ENCODE results near the gene HDLBP.
A peak's percentile ranks its signal among the peaks of the same experiment; 100 is the strongest.
"Not testable (repeated sequence)": the region's sequence is repeated elsewhere in the genome, so short reads cannot be mapped to it uniquely, and the experiment has no call there.

The HDLBP gene

GRCh38 chr2:241300000-241300399 lies 15.5 kb downstream of the HDLBP start:
- Mint-ChIP-seq H3K27me3 (ENCODE audit: low read depth, poor library complexity) (no peaks in the 10 kb centered on the region), H3K4me3 (no peak overlapping the region), H3K4me1 (peaks cover 32% of the 10 kb centered on the region), H3K9me3 (peaks cover 5% of the 10 kb centered on the region), H3K36me3 (ENCODE audit: low read depth) (peaks cover 34% of the 10 kb centered on the region), H3K27ac (no peak overlapping the region)
- no peak for DNase-seq
- no peak for TF ChIP-seq CTCF (IDR thresholded peaks at IDR 0.05)

GRCh38 chr2:241298673-241299072 lies 16.8 kb downstream of the HDLBP start:
- Mint-ChIP-seq H3K36me3 (ENCODE audit: low read depth) (peaks cover 35% of the 10 kb centered on the region), H3K27ac (peak overlapping the region; percentile 70), H3K9me3 (peaks cover 5% of the 10 kb centered on the region), H3K27me3 (ENCODE audit: low read depth, poor library complexity) (no peaks in the 10 kb centered on the region), H3K4me1 (peaks cover 19% of the 10 kb centered on the region), H3K4me3 (no peak overlapping the region)
- no peak for DNase-seq
- TF ChIP-seq CTCF (IDR thresholded peaks at IDR 0.05): no peak

GRCh38 chr2:241296767-241297166 lies 18.7 kb downstream of the HDLBP start:
- H3K4me3 Mint-ChIP-seq: no peak overlapping the region
- peaks cover 13% of the 10 kb centered on the region for H3K4me1 Mint-ChIP-seq
- no peak for DNase-seq
- H3K9me3 Mint-ChIP-seq: peaks cover 5% of the 10 kb centered on the region
- H3K27ac Mint-ChIP-seq: no peak overlapping the region
- TF ChIP-seq CTCF (IDR thresholded peaks at IDR 0.05): no peak
- peaks cover 35% of the 10 kb centered on the region for H3K36me3 Mint-ChIP-seq (ENCODE audit: low read depth)
- H3K27me3 Mint-ChIP-seq (ENCODE audit: low read depth, poor library complexity): no peaks in the 10 kb centered on the region

DNA sequence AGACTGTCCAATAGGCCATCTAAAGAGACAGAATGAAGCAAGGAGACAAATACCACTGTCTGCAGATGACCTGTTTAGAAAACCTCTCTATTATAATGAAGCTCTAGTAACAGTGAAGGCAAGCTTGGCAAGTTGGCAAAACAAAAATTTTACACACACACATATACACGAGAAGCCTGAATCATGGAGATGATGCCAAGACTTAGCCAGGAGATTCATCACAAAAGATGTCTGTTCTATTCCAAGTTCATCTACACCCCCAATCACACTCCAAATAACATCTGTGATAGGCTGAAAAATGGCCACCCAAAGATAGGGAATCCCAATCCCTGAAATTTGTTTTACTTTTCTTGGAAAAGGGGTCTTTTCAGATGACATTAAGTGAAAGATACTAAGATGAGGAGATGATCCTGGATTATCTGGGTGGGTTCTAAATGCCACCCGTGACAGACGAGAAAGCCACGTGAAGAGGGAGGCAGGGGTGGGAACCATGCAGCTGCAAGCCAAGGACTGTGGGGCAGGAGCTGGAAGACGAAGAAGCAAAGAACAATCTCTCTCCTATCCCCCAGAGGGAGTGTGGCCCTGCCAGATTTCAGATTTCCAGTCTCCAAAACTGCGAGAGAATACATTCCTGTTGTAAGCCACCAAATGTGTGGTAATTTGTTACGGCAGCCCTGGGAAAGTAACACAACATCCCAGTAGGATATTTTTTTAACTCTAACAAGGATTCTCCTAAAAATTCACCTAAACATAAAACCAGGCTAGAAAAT lies 20.0 kb downstream of the HDLBP start:
- Mint-ChIP-seq H3K4me3 (no peak overlapping the region), H3K27ac (no peak overlapping the region), H3K4me1 (peaks cover 17% of the 10 kb centered on the region), H3K9me3 (peaks cover 5% of the 10 kb centered on the region), H3K27me3 (ENCODE audit: low read depth, poor library complexity) (no peaks in the 10 kb centered on the region), H3K36me3 (ENCODE audit: low read depth) (peaks cover 35% of the 10 kb centered on the region)
- no peak for TF ChIP-seq CTCF (IDR thresholded peaks at IDR 0.05)
- DNase-seq: no peak

DNA sequence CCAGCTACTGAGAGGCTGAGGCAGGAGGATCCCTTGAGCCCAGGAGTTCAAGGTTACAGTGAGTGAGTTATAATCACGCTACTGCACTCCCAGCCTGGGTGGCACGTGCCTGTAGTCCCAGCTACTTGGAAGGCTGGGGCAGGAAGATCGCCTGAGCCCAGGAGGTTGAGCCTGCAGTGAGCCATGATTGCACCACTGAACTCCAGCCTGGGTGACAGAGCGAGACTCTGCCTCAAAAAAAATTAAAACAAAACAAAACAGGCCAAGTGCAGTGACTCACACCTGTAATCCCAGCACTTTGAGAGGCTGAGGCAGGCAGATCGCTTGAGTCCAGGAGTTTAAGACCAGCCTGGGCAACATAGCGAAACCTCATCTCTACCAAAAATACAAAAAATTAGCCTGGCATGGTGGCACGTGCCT lies 22.1 kb downstream of the HDLBP start:
- not testable (repeated sequence) for H3K9me3 Mint-ChIP-seq; H3K27ac Mint-ChIP-seq; H3K4me3 Mint-ChIP-seq; DNase-seq; H3K27me3 Mint-ChIP-seq (ENCODE audit: low read depth, poor library complexity)
- Mint-ChIP-seq H3K4me1 (peaks cover 15% of the 10 kb centered on the region), H3K36me3 (ENCODE audit: low read depth) (peaks cover 35% of the 10 kb centered on the region)

GRCh38 chr2:241291977-241292376 lies 23.5 kb downstream of the HDLBP start:
- no peaks in the 10 kb centered on the region for H3K27me3 Mint-ChIP-seq (ENCODE audit: low read depth, poor library complexity)
- peaks cover 15% of the 10 kb centered on the region for H3K4me1 Mint-ChIP-seq
- H3K4me3 Mint-ChIP-seq: no peak overlapping the region
- H3K36me3 Mint-ChIP-seq (ENCODE audit: low read depth): peaks cover 27% of the 10 kb centered on the region
- no peak for TF ChIP-seq CTCF (IDR thresholded peaks at IDR 0.05)
- no peak overlapping the region for H3K27ac Mint-ChIP-seq
- DNase-seq: no peak
- H3K9me3 Mint-ChIP-seq: peaks cover 5% of the 10 kb centered on the region

Measured in nephron progenitor cell (in vitro differentiated cells).